Measurements from ENCODE around the gene AMBRA1.
A peak's percentile ranks its signal among the peaks of the same experiment; 100 is the strongest.

AMBRA1 gene

GRCh38 chr11:46593550-46594373 is at the start of gene AMBRA1:
Gene AMBRA1, minus strand, starts transcription at chr11:46594023. Its CDS starts 45,643 bp downstream, at chr11:46548380.
- DNase-seq (ENCODE audit: low read depth in 2 of 2), result peak; percentile 74 to 78

- DNase-seq (ENCODE audit: low read depth in 2 of 2), result no peak
Measured at GRCh38 chr11:46643531-46643930, 49.7 kb upstream of the AMBRA1 start.

GRCh38 chr11:46642627-46643335 is 49.0 kb upstream of the AMBRA1 start:
- no peak for DNase-seq (ENCODE audit: low read depth in 2 of 2)

GRCh38 chr11:46641639-46642038 is 47.8 kb upstream of the AMBRA1 start:
- DNase-seq (ENCODE audit: low read depth in 2 of 2), result no peak

GRCh38 chr11:46640036-46640788 is 46.4 kb upstream of the AMBRA1 start:
- DNase-seq (ENCODE audit: low read depth in 2 of 2), result no peak

- DNase-seq (ENCODE audit: low read depth in 2 of 2), result no peak
Measured at GRCh38 chr11:46639197-46639839, 45.5 kb upstream of the AMBRA1 start.

- no peak for DNase-seq (ENCODE audit: low read depth in 2 of 2)
Measured at GRCh38 chr11:46637546-46637945, 43.7 kb upstream of the AMBRA1 start.

GRCh38 chr11:46635557-46636139 is 41.8 kb upstream of the AMBRA1 start:
- no peak for DNase-seq (ENCODE audit: low read depth in 2 of 2)

- DNase-seq (ENCODE audit: low read depth in 2 of 2), result no peak
Measured at GRCh38 chr11:46633291-46634217, 39.7 kb upstream of the AMBRA1 start.

GRCh38 chr11:46632502-46632901 is 38.7 kb upstream of the AMBRA1 start:
- no peak for DNase-seq (ENCODE audit: low read depth in 2 of 2)

GRCh38 chr11:46631676-46632075 is 37.9 kb upstream of the AMBRA1 start:
- no peak for DNase-seq (ENCODE audit: low read depth in 2 of 2)

GRCh38 chr11:46630237-46630636 is 36.4 kb upstream of the AMBRA1 start:
- no peak for DNase-seq (ENCODE audit: low read depth in 2 of 2)

- no peak for DNase-seq (ENCODE audit: low read depth in 2 of 2)
Measured at GRCh38 chr11:46628961-46629360, 35.1 kb upstream of the AMBRA1 start.

- no peak for DNase-seq (ENCODE audit: low read depth in 2 of 2)
Measured at GRCh38 chr11:46625406-46625805, 31.6 kb upstream of the AMBRA1 start.

- DNase-seq (ENCODE audit: low read depth in 2 of 2), result no peak
Measured at GRCh38 chr11:46618837-46619236, 25.0 kb upstream of the AMBRA1 start.

- no peak for DNase-seq (ENCODE audit: low read depth in 2 of 2)
Measured at GRCh38 chr11:46617972-46618314, 24.1 kb upstream of the AMBRA1 start.

- peak; percentile 85 to 92 for DNase-seq (ENCODE audit: low read depth in 2 of 2)
Measured at GRCh38 chr11:46617134-46617971, 23.5 kb upstream of the AMBRA1 start, which contains the start of the genes ATG13 and HARBI1. Gene ATG13, plus strand, starts transcription at chr11:46617553. Its CDS starts 26,739 bp downstream, at chr11:46644292. Gene HARBI1, minus strand, starts transcription at chr11:46617227. Its CDS starts 990 bp downstream, at chr11:46616237.

- no peak for DNase-seq (ENCODE audit: low read depth in 2 of 2)
Measured at GRCh38 chr11:46616551-46617133, 22.8 kb upstream of the AMBRA1 start.

- no peak for DNase-seq (ENCODE audit: low read depth in 2 of 2)
Measured at GRCh38 chr11:46615756-46616155, 21.9 kb upstream of the AMBRA1 start.
